Measurements from ENCODE around the gene SESN1.
"Not testable (repeated sequence)": the region's sequence is repeated elsewhere in the genome, so short reads cannot be mapped to it uniquely, and the experiment has no call there.

The SESN1 gene

GRCh38 chr6:108999428-108999827 lies 95.2 kb downstream of the SESN1 start:
- no peak for DNase-seq (ENCODE audit: low read depth)

GRCh38 chr6:108998485-108998884 lies 96.2 kb downstream of the SESN1 start:
- no peak for DNase-seq (ENCODE audit: low read depth)

GRCh38 chr6:108996208-108996607 lies 98.4 kb downstream of the SESN1 start:
- no peak for DNase-seq (ENCODE audit: low read depth)

DNA sequence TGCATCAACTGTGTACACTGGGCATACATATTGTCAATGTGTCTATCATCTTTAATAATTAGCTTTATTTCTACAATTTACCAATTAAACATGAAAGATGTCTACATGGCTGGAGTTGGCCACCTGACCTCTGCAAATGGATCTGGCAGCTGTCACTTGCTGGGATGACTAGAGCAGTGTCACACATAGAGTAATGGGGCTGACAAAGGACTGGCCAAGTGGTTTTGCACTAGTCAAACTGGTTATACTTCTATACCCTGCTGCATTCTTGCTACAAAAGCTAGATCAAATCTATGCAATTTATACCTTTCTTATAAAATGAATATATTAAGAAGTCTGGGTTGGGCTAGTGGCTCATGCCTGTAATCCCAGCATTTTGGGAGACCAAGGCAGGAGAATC lies 99.3 kb downstream of the SESN1 start:
- DNase-seq (ENCODE audit: low read depth): no peak

DNA sequence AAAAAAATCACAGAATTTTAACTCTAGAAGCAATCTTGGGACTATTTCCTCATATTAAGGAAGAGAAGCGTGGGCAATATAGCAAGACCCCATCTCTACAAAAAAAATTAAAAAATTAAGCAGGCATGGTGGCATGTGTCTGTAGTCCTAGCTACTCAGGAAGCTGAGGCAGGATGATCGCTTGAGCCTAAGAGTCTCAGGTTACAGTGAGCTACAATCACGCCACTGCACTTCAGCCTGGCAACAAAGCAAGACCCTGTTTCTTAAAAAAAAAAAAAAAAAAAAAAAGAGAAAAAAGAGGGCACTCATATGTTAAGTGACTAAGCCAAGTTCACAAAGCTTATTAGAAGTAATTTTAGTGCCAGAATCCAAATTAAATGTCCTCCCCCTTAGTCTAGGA lies 100.8 kb downstream of the SESN1 start:
- DNase-seq (ENCODE audit: low read depth): no peak

GRCh38 chr6:108989700-108990099 lies 104.9 kb downstream of the SESN1 start:
- DNase-seq (ENCODE audit: low read depth): no peak

DNA sequence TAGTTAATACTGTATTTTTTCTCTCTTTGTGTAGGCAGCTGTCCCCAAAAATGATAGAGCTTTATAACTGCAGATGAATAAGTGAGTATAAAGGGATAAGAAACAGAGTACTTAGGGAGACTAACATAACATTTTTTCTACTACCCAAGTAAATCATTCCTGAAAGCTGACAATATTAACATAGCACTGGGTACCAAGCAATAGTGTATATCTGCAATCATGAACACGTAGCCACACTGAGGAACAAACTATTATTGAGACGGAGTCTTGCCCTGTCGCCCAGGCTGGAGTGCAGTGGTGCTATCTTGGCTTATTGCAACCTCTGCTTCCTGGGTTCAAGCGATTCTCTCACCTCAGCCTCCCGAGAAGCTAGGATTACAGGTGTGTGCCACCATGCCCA lies 105.9 kb downstream of the SESN1 start:
- DNase-seq (ENCODE audit: low read depth): no peak

- no peak for DNase-seq (ENCODE audit: low read depth)
Measured at GRCh38 chr6:108988296-108988695, 106.3 kb downstream of the SESN1 start.

- no peak for DNase-seq (ENCODE audit: low read depth)
Measured at GRCh38 chr6:108987156-108987555, 107.5 kb downstream of the SESN1 start.

- DNase-seq (ENCODE audit: low read depth): no peak
Measured at GRCh38 chr6:108985301-108985700, 109.3 kb downstream of the SESN1 start.

- no peak for DNase-seq (ENCODE audit: low read depth)
Measured at GRCh38 chr6:108983151-108983550, 111.5 kb downstream of the SESN1 start.

- no peak for DNase-seq (ENCODE audit: low read depth)
Measured at GRCh38 chr6:108982154-108983113, 112.2 kb downstream of the SESN1 start.

GRCh38 chr6:108978638-108979037 lies 116.0 kb downstream of the SESN1 start:
- not testable (repeated sequence) for DNase-seq (ENCODE audit: low read depth)

GRCh38 chr6:108974201-108974600 lies 120.4 kb downstream of the SESN1 start:
- DNase-seq (ENCODE audit: low read depth): no peak

- DNase-seq (ENCODE audit: low read depth): no peak
Measured at GRCh38 chr6:108969776-108970175, 124.9 kb downstream of the SESN1 start.

- no peak for DNase-seq (ENCODE audit: low read depth)
Measured at GRCh38 chr6:108968325-108969316, 126.0 kb downstream of the SESN1 start.

- DNase-seq (ENCODE audit: low read depth): no peak
Measured at GRCh38 chr6:108966855-108967755, 127.5 kb downstream of the SESN1 start.

GRCh38 chr6:108966251-108966650 lies 128.4 kb downstream of the SESN1 start:
- DNase-seq (ENCODE audit: low read depth): no peak

- DNase-seq (ENCODE audit: low read depth): no peak
Measured at GRCh38 chr6:108961985-108962384, 132.7 kb downstream of the SESN1 start.

DNA sequence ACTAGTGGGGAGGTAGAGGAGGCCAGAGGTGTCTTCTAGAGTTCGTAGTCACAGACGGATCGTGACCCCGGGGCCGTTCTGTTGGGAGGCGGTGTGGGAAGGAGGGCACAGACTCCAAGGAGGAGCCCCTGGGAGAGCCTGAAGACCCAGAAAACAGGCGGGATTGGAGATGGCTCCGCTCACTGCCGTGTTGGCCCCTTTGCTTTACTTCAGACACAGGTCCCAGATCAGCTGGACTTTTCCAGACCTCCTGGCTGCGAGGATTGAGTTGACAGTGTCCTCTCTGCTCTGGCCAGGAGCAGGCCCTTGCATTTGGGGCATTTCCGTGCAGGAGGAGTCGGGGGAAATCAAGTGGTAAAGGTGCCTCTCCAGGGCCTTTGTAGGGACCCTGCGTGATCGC lies 133.6 kb downstream of the SESN1 start:
- no peak for DNase-seq (ENCODE audit: low read depth)

- no peak for DNase-seq (ENCODE audit: low read depth)
Measured at GRCh38 chr6:108960601-108961000, 134.0 kb downstream of the SESN1 start.
